Measurements from ENCODE around the gene TRABD2B. TPM values are rescaled to one million over a fixed set of nuclear protein-coding genes. Genes with fewer than 3 reads are reported as not detected.

The TRABD2B gene
- total and polyA plus RNA-seq, 7 donors, result 0.08 to 0.76 (median 0.42) TPM

- TF ChIP-seq CTCF (IDR thresholded peaks at IDR 0.05), result no peak
- Histone ChIP-seq H3K36me3 (ENCODE audit: insufficient read depth in 1 of 2, low read depth in 1 of 2) (no peaks in the 10 kb centered on the region), H3K4me1 (no peaks in the 10 kb centered on the region), H3K4me3 (no peak overlapping the region), H3K9me3 (no peaks in the 10 kb centered on the region), H3K27ac (no peak overlapping the region), H3K27me3 (ENCODE audit: insufficient read depth in 3 of 3, low read length in 2 of 3) (no peaks in the 10 kb centered on the region)
- DNase-seq (no peak), ATAC-seq (peak in 2 of 4 donors; percentile 39 to 42)
- 59 to 77% (median 66%) methylated on average over 5 of the region's 5 CpGs for WGBS, 3 donors
- intact Hi-C loops (cut with DNase I), result no loop called here
These were observed 106.4 kb downstream of the TRABD2B start for GRCh38 chr1:47890779-47891178.

DNA sequence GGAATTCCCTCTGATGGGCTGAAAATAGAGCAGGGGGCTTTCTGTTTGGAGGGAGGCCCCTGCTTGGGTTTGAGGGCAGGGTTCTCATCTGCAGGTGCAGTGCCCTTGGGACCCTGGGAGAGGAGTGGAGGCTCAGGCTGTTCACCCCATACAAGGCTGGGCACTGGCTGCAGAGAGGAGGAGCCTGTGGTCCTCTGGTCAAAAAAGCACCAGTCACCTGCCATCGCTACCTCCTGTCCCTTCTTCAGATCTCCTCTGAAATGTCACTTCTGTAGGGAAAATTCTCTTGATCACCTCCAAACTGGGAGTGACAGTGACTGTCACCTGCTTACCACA lies 108.9 kb downstream of the TRABD2B start:
- 93 to 100% (median 100%) methylated on average over 1 of the region's 1 CpG for WGBS, 3 donors
- H3K4me1 ChIP-seq, result no peaks in the 10 kb centered on the region
- intact Hi-C loops (cut with DNase I), result no loop called here
- H3K27ac ChIP-seq, result no peak overlapping the region
- DNase-seq (no peak), ATAC-seq (no peak)
- H3K27me3 ChIP-seq (ENCODE audit: insufficient read depth in 3 of 3, low read length in 2 of 3), result no peaks in the 10 kb centered on the region
- H3K36me3 ChIP-seq (ENCODE audit: insufficient read depth in 1 of 2, low read depth in 1 of 2), result no peaks in the 10 kb centered on the region
- no peak overlapping the region for H3K4me3 ChIP-seq
- no peaks in the 10 kb centered on the region for H3K9me3 ChIP-seq
- TF ChIP-seq CTCF (IDR thresholded peaks at IDR 0.05), result no peak

DNA sequence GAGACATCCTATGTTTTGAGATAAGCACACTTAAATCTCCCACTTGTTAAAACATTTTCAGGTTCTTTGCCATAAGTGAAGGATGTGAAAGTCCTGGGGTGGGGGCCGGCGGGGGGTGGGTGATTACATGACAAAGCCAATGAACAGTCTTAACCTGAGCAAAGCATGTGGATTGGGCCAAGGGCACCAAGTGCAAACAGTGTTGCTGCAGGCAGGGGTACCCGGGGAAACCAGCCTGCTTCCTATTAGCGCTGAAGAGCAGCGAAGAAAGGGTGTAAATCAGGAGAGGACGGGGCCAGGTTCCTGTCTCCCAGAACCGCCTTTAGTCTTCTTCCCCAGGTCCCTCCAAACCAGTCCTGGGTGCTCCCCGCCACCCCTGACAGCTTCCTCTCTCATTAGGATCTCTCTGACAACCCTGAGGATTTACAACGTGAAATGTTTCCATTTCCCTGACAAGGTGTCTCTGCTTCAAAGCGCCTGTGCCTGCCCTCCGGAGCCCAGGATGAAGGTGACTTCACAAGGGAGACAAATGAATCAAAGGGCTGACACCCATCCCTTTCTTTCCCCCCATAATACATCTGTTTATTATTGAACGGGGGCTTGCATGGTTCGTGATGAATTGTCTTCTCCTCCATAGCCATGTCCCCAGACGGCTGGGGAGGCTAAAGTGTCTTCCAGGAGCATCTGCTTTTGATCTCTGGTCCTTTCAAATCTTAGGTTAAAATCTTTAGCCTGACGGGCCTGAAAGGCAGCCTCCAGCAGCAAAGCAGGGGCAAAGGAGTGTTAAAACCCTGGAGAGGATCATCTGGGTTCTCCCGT lies 109.5 kb downstream of the TRABD2B start:
- no peak for TF ChIP-seq CTCF (IDR thresholded peaks at IDR 0.05)
- no peaks in the 10 kb centered on the region for H3K4me1 ChIP-seq

DNA sequence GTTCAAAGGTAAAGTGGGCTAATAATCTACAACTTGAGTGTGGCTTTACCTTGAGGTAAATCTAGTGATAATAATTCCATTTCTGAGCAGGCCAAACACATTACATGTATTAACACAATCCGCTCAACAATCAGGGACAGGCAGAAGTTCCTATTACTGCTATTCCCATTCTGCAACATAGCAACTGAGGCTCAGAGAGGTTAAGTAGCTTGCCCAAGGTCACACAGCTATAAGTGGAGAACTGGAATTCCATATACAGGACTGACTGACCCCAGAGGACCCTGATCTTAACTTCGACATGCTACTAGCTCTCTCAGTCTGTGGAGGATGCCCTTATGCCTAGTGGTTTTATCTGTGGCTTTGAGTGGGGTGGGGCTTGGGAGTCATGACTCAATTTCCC lies 110.1 kb downstream of the TRABD2B start:
- Histone ChIP-seq H3K27ac (no peak overlapping the region), H3K27me3 (ENCODE audit: insufficient read depth in 3 of 3, low read length in 2 of 3) (no peaks in the 10 kb centered on the region), H3K4me1 (no peaks in the 10 kb centered on the region), H3K36me3 (ENCODE audit: insufficient read depth in 1 of 2, low read depth in 1 of 2) (no peaks in the 10 kb centered on the region), H3K4me3 (no peak overlapping the region), H3K9me3 (no peaks in the 10 kb centered on the region)
- TF ChIP-seq CTCF (IDR thresholded peaks at IDR 0.05), result no peak
- DNase-seq, result no peak
- no peak for ATAC-seq
- 50 to 67% (median 65%) methylated on average over 2 of the region's 2 CpGs for WGBS, 3 donors
- intact Hi-C loops (cut with DNase I), result no loop called here

More for the DNA sequence above, 109.5 kb downstream of the TRABD2B start:
- DNase-seq (no peak), ATAC-seq (no peak)
- Histone ChIP-seq H3K27ac (no peak overlapping the region), H3K9me3 (no peaks in the 10 kb centered on the region), H3K27me3 (ENCODE audit: insufficient read depth in 3 of 3, low read length in 2 of 3) (no peaks in the 10 kb centered on the region), H3K36me3 (ENCODE audit: insufficient read depth in 1 of 2, low read depth in 1 of 2) (no peaks in the 10 kb centered on the region), H3K4me3 (no peak overlapping the region)
- intact Hi-C loops (cut with DNase I), result no loop called here
- WGBS, 3 donors, result 59 to 64% (median 60%) methylated on average over 16 of the region's 16 CpGs

GRCh38 chr1:47886141-47886540 lies 111.0 kb downstream of the TRABD2B start:
- H3K36me3 ChIP-seq (ENCODE audit: insufficient read depth in 1 of 2, low read depth in 1 of 2), result no peaks in the 10 kb centered on the region
- ATAC-seq (no peak), DNase-seq (no peak)
- intact Hi-C loops (cut with DNase I), result no loop called here
- H3K4me1 ChIP-seq, result no peaks in the 10 kb centered on the region
- no peak for TF ChIP-seq CTCF (IDR thresholded peaks at IDR 0.05)
- 59 to 73% (median 64%) methylated on average over 7 of the region's 7 CpGs for WGBS, 3 donors
- H3K4me3 ChIP-seq, result no peak overlapping the region
- no peaks in the 10 kb centered on the region for H3K27me3 ChIP-seq (ENCODE audit: insufficient read depth in 3 of 3, low read length in 2 of 3)
- H3K27ac ChIP-seq, result no peak overlapping the region
- H3K9me3 ChIP-seq, result no peaks in the 10 kb centered on the region

All from psoas muscle (tissue), 8 donors.